Stimulated activated CD4-positive, alpha-beta T cell treated with anti-CD3 and anti-CD28 coated beads, Interleukin-1b, Interleukin-23, amount 100 ng/mL, for 48 hours (primary cell): ENCODE results near the gene GYS2.

Source experiments
- DNase-seq: peaks from one replicate; pipeline ENCODE4 v3.0.0-alpha.2; 2020

Gene GYS2

GRCh38 chr12:21551841-21552465, 52.7 kb downstream of the GYS2 start:
- no peak for DNase-seq

GRCh38 chr12:21547437-21547836, 57.2 kb downstream of the GYS2 start:
- DNase-seq = peak; percentile 41

- no peak for DNase-seq
These were observed 57.9 kb downstream of the GYS2 start for GRCh38 chr12:21546716-21547115.

GRCh38 chr12:21545557-21545956, 59.1 kb downstream of the GYS2 start:
- no peak for DNase-seq

- DNase-seq = no peak
These were observed 61.5 kb downstream of the GYS2 start for GRCh38 chr12:21543151-21543550.

- DNase-seq = no peak
These were observed 62.2 kb downstream of the GYS2 start for GRCh38 chr12:21542403-21542802.

- DNase-seq = no peak
These were observed 62.9 kb downstream of the GYS2 start for GRCh38 chr12:21541773-21542172.

DNA sequence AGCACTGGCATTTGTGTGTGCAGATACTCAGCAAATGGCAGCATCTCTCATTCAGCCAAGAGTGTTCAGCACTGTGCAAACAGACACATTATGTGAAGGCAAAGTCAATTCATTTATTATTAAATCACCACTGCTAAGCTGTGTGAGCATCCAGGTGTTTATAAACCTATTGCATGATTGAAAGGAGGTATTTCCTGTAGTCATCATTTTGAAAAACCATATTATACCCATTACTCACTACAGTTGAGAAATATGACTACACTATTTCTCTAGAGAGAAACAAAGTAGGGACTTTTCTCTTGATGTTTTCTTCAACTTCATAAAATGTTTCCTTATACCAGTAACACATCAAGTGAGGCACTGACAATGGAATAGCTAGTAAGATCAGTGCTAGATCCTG, 64.8 kb downstream of the GYS2 start:
- DNase-seq = no peak

DNA sequence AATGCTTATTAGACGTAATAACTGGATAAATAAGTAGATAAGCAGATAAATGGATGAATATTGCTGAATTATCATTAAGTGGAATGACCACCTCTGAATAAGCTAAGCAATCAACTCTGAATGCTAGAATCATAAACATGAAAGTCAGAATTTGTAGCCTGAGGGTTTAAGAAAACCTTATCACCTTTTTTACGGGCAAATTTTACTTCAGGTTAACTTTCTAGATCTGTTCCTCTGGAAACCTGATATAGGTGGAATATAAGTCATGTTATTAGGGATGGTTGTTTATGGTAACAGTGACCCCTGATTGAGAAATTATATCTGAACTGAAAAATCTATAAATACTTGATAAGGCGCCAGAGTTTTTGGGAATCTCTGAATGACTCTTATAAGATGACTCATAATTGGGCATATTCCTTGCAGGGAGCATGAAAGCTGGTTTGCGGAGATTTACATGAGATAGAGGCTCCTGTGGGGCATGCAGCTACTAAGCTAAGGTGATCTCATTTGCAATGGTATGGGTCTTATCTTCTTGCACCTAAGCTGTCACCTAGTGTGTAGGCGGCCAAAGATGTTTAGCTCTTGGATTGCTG, 66.5 kb downstream of the GYS2 start:
- no peak for DNase-seq

DNA sequence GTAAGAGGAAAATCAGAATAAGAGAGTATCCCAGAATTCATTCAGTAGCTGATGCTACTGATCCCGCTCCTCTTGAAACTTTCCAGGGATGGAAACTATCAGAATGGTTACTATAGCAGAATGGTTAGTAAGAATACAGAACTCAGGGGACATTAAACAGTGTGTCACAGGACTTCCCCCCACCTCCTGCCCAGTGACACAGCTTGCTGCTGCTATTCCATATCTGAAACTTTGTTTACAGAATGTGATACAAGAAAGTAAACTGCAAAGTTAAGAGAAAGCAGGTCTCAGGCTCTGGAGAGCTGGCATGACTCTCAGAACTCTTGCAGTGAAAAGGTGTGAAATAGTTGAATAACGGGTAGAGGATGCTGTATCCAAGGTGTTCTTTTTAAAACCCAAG, 75.2 kb downstream of the GYS2 start:
- no peak for DNase-seq

- no peak for DNase-seq
These were observed 75.7 kb downstream of the GYS2 start for GRCh38 chr12:21528953-21529352.

GRCh38 chr12:21527451-21528180, 77.0 kb downstream of the GYS2 start:
- peak; percentile 68 for DNase-seq

DNA sequence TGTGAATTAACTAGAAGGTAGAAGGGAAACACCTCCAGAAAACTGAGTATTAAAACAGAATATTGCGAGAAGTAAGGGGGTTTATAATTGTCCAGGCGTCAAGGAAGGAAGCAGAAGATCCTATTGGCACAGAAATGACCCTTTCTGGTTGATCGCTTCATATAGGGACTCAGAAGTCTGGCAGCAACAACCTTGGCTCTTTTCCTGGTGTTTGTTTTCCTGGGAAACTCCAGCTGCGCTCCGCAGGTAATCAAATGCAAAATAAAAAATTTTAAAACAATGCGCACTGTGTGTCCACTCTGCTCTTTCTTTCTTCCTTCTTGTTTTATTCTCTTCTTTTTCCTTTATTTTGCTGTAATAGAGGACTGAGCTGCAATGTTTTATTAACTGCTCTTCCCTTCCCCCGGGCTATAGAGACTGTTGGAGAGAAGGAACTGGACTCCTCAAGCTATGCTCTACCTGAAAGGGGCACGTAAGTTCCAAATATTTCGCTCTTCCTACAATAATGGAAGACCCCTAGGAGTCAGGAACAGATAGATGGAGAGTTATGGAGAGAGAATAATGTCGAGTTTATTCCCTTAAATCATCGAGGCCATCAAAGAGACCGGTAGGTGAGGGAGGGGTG, 77.8 kb downstream of the GYS2 start:
- no peak for DNase-seq

DNA sequence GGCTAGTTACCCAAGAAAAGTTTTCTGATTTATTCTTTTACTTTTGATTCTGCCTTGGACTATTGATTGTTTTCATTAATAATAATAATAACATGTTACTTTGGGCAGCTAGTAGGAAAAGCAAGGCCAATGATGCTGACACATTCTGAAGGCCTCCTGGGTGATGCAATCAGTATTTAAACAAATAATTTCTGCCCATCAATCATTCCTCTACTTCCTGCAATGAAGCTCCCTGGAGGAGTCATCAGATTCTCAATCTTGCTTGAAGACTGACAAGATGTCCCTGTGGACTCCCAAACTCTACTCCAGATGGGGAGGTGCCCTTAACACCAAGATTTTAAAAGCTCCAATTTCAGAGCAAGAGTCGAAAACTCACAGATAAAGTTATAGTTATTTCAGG, 78.6 kb downstream of the GYS2 start, which contains the start of gene SPX:
TSS of gene SPX (plus strand) at position 244 of the 400 bp plus-strand sequence. CDS start 177 bp downstream, outside the sequence.
- DNase-seq = no peak

- no peak for DNase-seq
These were observed 81.5 kb downstream of the GYS2 start for GRCh38 chr12:21523148-21523547.

DNA sequence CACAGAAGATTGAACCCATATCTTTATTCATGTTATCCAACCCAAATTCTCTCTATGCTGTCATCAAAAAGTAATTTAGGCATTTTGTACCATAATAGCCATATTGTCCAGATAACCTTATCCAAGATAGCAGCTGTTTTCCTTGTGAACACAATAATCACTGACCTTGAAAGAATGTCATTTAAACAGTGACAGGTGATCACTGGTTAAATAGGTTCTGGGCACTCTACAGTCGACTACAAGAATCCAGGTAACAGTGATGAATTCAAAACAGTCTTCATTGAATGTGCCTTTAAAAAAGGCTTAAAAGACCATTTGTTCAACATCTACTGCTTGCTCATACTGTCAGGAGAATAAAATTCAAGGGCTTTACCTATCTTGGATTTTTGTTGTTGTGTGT, 83.1 kb downstream of the GYS2 start:
- DNase-seq = no peak

DNA sequence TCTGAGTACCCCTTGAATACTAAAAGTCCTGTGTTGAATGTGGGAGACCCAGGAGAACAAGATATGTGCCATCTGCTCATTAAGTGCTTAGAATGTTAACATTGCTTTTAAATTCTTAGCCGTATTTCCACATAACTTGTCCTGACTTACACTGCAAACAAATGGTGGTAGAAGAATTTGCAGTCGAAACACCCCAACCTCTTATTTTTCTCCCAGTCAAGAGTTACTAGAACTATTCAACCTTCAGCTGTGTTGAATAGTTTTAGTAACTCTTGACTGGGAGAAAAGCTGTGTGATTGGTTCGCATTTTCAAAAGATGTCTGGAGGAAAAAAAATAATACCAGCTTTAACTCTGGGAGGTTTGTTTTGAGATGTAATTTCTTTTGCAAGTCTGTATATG, 86.2 kb downstream of the GYS2 start:
- no peak for DNase-seq

GRCh38 chr12:21516281-21516680, 88.4 kb downstream of the GYS2 start:
- no peak for DNase-seq

- DNase-seq = no peak
These were observed 94.9 kb downstream of the GYS2 start for GRCh38 chr12:21509768-21510167.

GRCh38 chr12:21507849-21508248, 96.8 kb downstream of the GYS2 start:
- no peak for DNase-seq

DNA sequence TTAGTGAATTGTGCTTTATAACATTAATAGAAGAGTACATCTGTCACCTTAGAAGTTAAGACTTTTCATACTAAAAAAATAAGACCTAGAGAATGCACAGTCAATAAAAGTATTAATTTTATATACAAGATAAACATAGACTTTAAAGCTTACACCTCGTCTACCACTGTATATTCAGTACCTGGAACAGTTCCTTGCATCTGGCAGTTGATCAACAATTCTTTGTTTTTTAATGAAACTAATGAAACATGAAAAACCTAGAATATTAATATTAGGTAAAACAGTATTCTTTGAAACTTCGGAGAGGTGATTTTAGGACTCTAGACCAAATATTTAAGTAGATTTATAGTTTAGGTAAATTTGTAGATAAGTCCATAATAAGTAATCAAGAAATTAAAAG, 98.8 kb downstream of the GYS2 start:
- no peak for DNase-seq

DNA sequence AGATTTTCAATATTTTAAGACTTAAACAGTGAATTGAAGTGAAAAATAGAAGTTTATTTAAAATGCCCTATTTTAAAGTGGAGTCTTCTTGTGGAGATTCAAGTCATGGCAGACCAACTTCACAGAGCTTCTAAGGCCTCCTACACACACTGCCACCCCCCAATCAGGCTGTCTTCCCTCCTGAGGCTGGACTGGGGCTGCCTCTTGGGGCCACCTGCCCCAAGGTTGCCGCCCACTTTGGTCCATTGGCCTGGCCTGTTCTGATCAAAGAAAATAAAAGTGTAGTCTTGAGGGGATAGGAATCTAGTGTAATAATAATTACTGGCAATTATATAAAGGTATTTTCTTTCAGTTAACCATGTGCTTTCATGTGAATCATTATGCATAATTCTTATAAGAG, 101.8 kb downstream of the GYS2 start:
- DNase-seq = no peak

DNA sequence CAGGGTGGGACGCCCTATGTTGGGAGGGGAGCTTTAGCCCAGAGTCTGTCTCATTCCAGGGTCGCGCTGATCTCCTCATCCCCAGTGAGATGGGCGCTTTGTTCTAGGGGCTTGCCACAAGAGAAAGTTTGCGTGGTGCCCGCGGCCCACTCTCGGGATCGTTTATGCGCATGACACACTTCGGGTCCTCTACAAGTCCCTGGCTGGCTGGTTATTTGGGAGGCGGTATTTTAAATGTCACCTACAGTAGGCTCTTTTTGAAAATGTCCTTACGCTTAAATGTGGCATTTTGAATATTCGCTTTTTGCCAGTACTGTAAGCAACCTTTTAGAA, 102.5 kb downstream of the GYS2 start:
- peak; percentile 35 for DNase-seq
